Astrocyte (in vitro differentiated cells and primary cell): Measurements from ENCODE around the gene LIME1. TPM values are rescaled to one million over a fixed set of nuclear protein-coding genes. Genes with fewer than 3 reads are reported as not detected.

ENCODE experiments used
- DNase-seq: peaks from one replicate; pipeline ENCODE4 v3.0.0-alpha.2; 2010; ENCODE audit warnings: low read depth
- FAIRE-seq: peaks from 2 replicates; lab custom pipeline; 2011; peaks lifted over from hg19 to GRCh38; lab: Jason Lieb, UNC
- H2AFZ ChIP-seq: 2 replicates; pipeline ENCODE4 v1.6.0; 2012; ENCODE audit warnings: low read depth, low read length, inconsistent platforms
- H3K27ac ChIP-seq: 2 replicates; pipeline ENCODE4 v1.5.1; 2011; ENCODE audit warnings: low read depth, low read length, inconsistent platforms
- H3K27me3 ChIP-seq: 2 replicates; pipeline ENCODE4 v1.6.0; 2011; ENCODE audit warnings: low read length, inconsistent platforms; ENCODE audit not compliant: insufficient read depth
- H3K36me3 ChIP-seq: 2 replicates; pipeline ENCODE4 v1.5.1; 2011; ENCODE audit warnings: low read length, inconsistent platforms; ENCODE audit not compliant: insufficient read depth
- H3K4me1 ChIP-seq: 2 replicates; pipeline ENCODE4 v1.5.1; 2011; ENCODE audit warnings: low read length, inconsistent platforms; ENCODE audit not compliant: insufficient read depth
- H3K4me2 ChIP-seq: 2 replicates; pipeline ENCODE4 v1.6.0; 2012; ENCODE audit warnings: low read length, inconsistent platforms
- H3K4me3 ChIP-seq: 2 replicates; pipeline ENCODE4 v1.5.1; 2011; ENCODE audit warnings: low read depth, mild to moderate bottlenecking, low read length, inconsistent platforms; ENCODE audit not compliant: insufficient read depth
- H3K79me2 ChIP-seq: 2 replicates; pipeline ENCODE4 v1.6.0; 2012; ENCODE audit warnings: mild to moderate bottlenecking, low read length, inconsistent platforms; ENCODE audit not compliant: insufficient read depth
- H3K9ac ChIP-seq: 2 replicates; pipeline ENCODE4 v1.6.0; 2012; ENCODE audit warnings: mild to moderate bottlenecking, low read length, inconsistent platforms
- H3K9me3 ChIP-seq: 2 replicates; pipeline ENCODE4 v1.5.1; 2012; ENCODE audit warnings: low read depth, mild to moderate bottlenecking, low read length, inconsistent platforms; ENCODE audit not compliant: insufficient read depth
- H4K20me1 ChIP-seq: 2 replicates; pipeline ENCODE4 v1.6.0; 2012; ENCODE audit warnings: low read length, inconsistent platforms; ENCODE audit not compliant: insufficient read depth
- H3K27ac Mint-ChIP-seq: one replicate; pipeline ENCODE4 v1.8.0; 2021; ENCODE audit warnings: mild to moderate bottlenecking, mixed read lengths; ENCODE audit not compliant: unreplicated experiment
- H3K27me3 Mint-ChIP-seq: one replicate; pipeline ENCODE4 v1.8.0; 2021; ENCODE audit warnings: low read depth, mixed read lengths; ENCODE audit not compliant: unreplicated experiment
- H3K36me3 Mint-ChIP-seq: one replicate; pipeline ENCODE4 v1.8.0; 2021; ENCODE audit warnings: low read depth, mixed read lengths; ENCODE audit not compliant: unreplicated experiment
- H3K4me1 Mint-ChIP-seq: one replicate; pipeline ENCODE4 v1.8.0; 2021; ENCODE audit warnings: low read depth, mixed read lengths; ENCODE audit not compliant: unreplicated experiment
- H3K4me3 Mint-ChIP-seq: one replicate; pipeline ENCODE4 v1.8.0; 2021; ENCODE audit warnings: mild to moderate bottlenecking, moderate library complexity, mixed read lengths; ENCODE audit not compliant: unreplicated experiment
- H3K9me3 Mint-ChIP-seq: one replicate; pipeline ENCODE4 v1.8.0; 2021; ENCODE audit warnings: mild to moderate bottlenecking, mixed read lengths; ENCODE audit not compliant: unreplicated experiment
- CTCF ChIP-seq: IDR thresholded peaks from 2 replicates; pipeline ENCODE4 v1.5.1; 2011; ENCODE audit warnings: low read depth, mild to moderate bottlenecking, inconsistent platforms, low read length, moderate library complexity; ENCODE audit not compliant: insufficient read depth
- EZH2 ChIP-seq: IDR thresholded peaks from 2 replicates; pipeline ENCODE4 v1.6.1; 2012; ENCODE audit warnings: mild to moderate bottlenecking, low read length, inconsistent platforms; ENCODE audit not compliant: insufficient read depth
- total RNA-seq: library from RNA; stranded (reverse); gene quantifications from 2 replicates; pipeline ENCODE4 v1.2.1, GENCODE V29; 2021

Gene LIME1
- total RNA-seq, 1 donor from 2014 or later = 7.6 TPM

GRCh38 chr20:63783970-63784369, 47.5 kb downstream of the LIME1 start:
- no peak overlapping the region for H3K9ac ChIP-seq
- no peak for DNase-seq
- no peak for TF ChIP-seq EZH2
- no peak for TF ChIP-seq CTCF
- H4K20me1 ChIP-seq = peaks cover 12% of the 10 kb centered on the region
- no peaks in the 10 kb centered on the region for H3K4me1 ChIP-seq
- Mint-ChIP-seq H3K27ac (no peak overlapping the region), H3K36me3 (peaks cover 6% of the 10 kb centered on the region), H3K9me3 (no peaks in the 10 kb centered on the region), H3K4me3 (no peak overlapping the region), H3K27me3 (no peaks in the 10 kb centered on the region), H3K4me1 (no peaks in the 10 kb centered on the region)
- no peaks in the 10 kb centered on the region for H3K9me3 ChIP-seq
- H3K79me2 ChIP-seq = peaks cover 2% of the 10 kb centered on the region
- no peaks in the 10 kb centered on the region for H3K27me3 ChIP-seq
- no peak overlapping the region for H3K4me2 ChIP-seq
- H2AFZ ChIP-seq = no peak overlapping the region
- FAIRE-seq = no peak
- H3K36me3 ChIP-seq = peaks cover 2% of the 10 kb centered on the region
- H3K27ac ChIP-seq = no peak overlapping the region
- no peak overlapping the region for H3K4me3 ChIP-seq

- FAIRE-seq = no peak
- H4K20me1 ChIP-seq = peaks cover 12% of the 10 kb centered on the region
These were observed 49.2 kb downstream of the LIME1 start for GRCh38 chr20:63785691-63786131.

More at GRCh38 chr20:63785691-63786131, 49.2 kb downstream of the LIME1 start:
- H3K36me3 ChIP-seq = peaks cover 2% of the 10 kb centered on the region
- no peaks in the 10 kb centered on the region for H3K4me1 ChIP-seq
- H3K4me2 ChIP-seq = no peak overlapping the region
- no peak overlapping the region for H3K4me3 Mint-ChIP-seq
- H3K4me3 ChIP-seq = no peak overlapping the region
- no peak overlapping the region for H3K9ac ChIP-seq
- no peak overlapping the region for H3K27ac ChIP-seq
- H3K27me3 Mint-ChIP-seq = no peaks in the 10 kb centered on the region
- no peak overlapping the region for H3K27ac Mint-ChIP-seq
- peaks cover 6% of the 10 kb centered on the region for H3K36me3 Mint-ChIP-seq
- H3K9me3 ChIP-seq = no peaks in the 10 kb centered on the region
- peaks cover 2% of the 10 kb centered on the region for H3K79me2 ChIP-seq
- no peaks in the 10 kb centered on the region for H3K27me3 ChIP-seq
- no peak overlapping the region for H2AFZ ChIP-seq
- TF ChIP-seq EZH2 (no peak), CTCF (no peak)
- no peak for DNase-seq
- H3K9me3 Mint-ChIP-seq = no peaks in the 10 kb centered on the region
- no peaks in the 10 kb centered on the region for H3K4me1 Mint-ChIP-seq
